ENCODE data around the gene P2RY8. TPM values are rescaled to one million over a fixed set of nuclear protein-coding genes. Genes with fewer than 3 reads are reported as not detected.
A peak's percentile ranks its signal among the peaks of the same experiment; 100 is the strongest.
"Not testable (repeated sequence)": the region's sequence is repeated elsewhere in the genome, so short reads cannot be mapped to it uniquely, and the experiment has no call there.

The P2RY8 gene
- total RNA-seq, 1 donor from 2014 or later = not detected

DNA sequence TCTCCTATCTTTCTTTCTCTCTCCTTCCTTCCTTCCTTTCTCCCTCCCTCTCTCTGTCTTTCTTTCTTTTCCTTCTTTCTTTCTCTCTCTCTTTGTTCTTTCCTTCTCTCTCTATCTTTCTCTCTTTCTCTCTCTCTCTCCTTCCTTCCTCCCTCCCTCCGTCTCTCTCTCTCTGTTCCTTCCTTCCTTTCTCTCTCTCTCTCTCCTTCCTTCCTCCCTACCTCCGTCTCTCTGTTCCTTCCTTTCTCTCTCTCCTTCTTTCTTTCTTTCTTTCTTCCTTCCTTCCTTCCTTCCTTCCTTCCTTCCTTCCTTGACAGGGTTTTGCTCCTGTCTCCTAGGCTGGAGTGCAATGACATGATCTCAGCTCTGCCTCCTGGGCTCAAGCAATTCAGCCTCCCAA is 24.2 kb upstream of the P2RY8 start:
- H3K27ac Mint-ChIP-seq (ENCODE audit: unreplicated experiment) = no peak overlapping the region
- no peaks in the 10 kb centered on the region for H3K4me1 Mint-ChIP-seq (ENCODE audit: unreplicated experiment)
- TF ChIP-seq, protein P1, sequence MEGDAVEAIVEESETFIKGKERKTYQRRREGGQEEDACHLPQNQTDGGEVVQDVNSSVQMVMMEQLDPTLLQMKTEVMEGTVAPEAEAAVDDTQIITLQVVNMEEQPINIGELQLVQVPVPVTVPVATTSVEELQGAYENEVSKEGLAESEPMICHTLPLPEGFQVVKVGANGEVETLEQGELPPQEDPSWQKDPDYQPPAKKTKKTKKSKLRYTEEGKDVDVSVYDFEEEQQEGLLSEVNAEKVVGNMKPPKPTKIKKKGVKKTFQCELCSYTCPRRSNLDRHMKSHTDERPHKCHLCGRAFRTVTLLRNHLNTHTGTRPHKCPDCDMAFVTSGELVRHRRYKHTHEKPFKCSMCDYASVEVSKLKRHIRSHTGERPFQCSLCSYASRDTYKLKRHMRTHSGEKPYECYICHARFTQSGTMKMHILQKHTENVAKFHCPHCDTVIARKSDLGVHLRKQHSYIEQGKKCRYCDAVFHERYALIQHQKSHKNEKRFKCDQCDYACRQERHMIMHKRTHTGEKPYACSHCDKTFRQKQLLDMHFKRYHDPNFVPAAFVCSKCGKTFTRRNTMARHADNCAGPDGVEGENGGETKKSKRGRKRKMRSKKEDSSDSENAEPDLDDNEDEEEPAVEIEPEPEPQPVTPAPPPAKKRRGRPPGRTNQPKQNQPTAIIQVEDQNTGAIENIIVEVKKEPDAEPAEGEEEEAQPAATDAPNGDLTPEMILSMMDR (IDR thresholded peaks at IDR 0.05) = no peak
- no peak for DNase-seq (ENCODE audit: extremely low spot score, unreplicated experiment)
- H3K27me3 Mint-ChIP-seq (ENCODE audit: unreplicated experiment) = peaks cover 5% of the 10 kb centered on the region
- H3K9me3 Mint-ChIP-seq (ENCODE audit: unreplicated experiment) = no peaks in the 10 kb centered on the region
- no peak overlapping the region for H3K4me3 Mint-ChIP-seq (ENCODE audit: unreplicated experiment)
- H3K36me3 Mint-ChIP-seq (ENCODE audit: unreplicated experiment) = no peaks in the 10 kb centered on the region

DNA sequence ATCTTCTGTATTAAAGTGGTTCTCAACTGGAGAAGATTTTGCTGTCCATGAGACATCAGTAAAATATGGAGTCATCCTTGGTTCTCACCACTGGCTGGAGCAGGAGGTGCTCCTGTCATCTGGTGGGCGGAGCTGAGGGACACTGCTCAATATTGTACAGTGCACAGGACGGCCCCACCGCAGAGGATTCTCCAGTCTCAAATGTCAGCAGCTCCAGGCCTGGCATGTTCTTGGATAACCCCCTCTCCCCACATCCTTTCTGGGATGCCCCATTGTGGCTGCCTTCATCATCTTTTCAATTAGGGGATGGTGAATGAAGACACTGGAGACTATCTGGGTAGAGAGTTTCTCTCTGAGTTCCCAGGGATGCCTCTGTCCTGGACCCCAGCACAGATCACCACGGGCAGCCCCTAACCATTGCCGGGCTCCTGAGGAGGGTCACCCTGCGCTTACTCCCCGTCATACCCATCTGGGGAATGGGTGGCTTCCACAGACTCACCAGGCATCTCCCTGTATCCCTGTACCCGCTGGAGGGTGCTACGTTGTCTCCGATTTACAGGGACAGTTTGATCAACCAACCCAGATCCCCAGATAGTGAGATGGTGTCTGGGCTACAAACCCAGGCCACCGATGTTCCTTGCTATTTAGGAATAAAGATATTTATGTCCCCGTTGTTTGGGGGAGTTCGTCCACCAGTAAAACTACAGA is 21.9 kb upstream of the P2RY8 start:
- TF ChIP-seq, protein P1 (IDR thresholded peaks at IDR 0.05) = no peak
- Mint-ChIP-seq H3K27ac (ENCODE audit: unreplicated experiment) (no peak overlapping the region), H3K27me3 (ENCODE audit: unreplicated experiment) (peaks cover 2% of the 10 kb centered on the region), H3K4me1 (ENCODE audit: unreplicated experiment) (no peaks in the 10 kb centered on the region), H3K9me3 (ENCODE audit: unreplicated experiment) (peaks cover 8% of the 10 kb centered on the region), H3K36me3 (ENCODE audit: unreplicated experiment) (no peaks in the 10 kb centered on the region), H3K4me3 (ENCODE audit: unreplicated experiment) (no peak overlapping the region)
- DNase-seq (ENCODE audit: extremely low spot score, unreplicated experiment) = peak; percentile 72

DNA sequence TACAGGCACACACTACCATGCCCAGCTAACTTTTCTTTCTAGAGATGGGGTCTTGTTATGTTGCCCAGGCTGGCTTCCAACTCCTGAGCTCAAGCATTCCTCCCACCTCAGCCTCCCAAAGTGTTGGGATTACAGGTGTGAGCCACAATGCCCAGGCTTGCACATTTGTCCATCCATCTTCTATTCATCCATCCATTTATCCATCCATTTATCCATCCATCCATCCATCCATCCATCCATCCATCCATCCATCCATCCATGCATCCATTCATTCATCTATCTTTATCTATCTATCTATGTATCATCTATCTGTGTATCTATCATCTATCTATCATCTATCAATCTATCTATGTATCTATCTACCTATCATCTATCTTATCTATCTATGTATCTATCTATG is 20.5 kb upstream of the P2RY8 start:
- H3K9me3 Mint-ChIP-seq (ENCODE audit: unreplicated experiment); H3K36me3 Mint-ChIP-seq (ENCODE audit: unreplicated experiment); H3K4me3 Mint-ChIP-seq (ENCODE audit: unreplicated experiment); H3K27ac Mint-ChIP-seq (ENCODE audit: unreplicated experiment); H3K4me1 Mint-ChIP-seq (ENCODE audit: unreplicated experiment); H3K27me3 Mint-ChIP-seq (ENCODE audit: unreplicated experiment): not testable (repeated sequence)
- peak; percentile 27 for DNase-seq (ENCODE audit: extremely low spot score, unreplicated experiment)

DNA sequence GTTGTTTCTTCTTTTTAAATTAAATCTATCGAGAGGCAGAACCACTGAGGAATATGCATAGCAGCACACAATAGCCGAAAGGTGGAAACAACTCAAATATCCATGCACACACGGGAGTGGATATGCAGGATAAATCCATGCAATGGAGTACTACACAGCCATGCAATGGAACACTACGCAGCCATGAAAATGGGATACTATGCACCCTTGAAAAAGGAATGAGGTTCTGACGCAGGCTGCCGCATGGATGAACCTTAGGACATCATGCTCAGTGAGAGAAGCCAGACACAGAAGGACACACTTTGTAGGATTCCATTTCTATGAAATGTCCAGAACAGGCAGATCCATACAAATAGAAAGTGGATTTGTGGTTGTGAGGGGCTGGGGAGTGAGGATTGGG is 18.4 kb upstream of the P2RY8 start:
- H3K9me3 Mint-ChIP-seq (ENCODE audit: unreplicated experiment) = peaks cover 8% of the 10 kb centered on the region
- TF ChIP-seq, protein P1 (IDR thresholded peaks at IDR 0.05) = no peak
- H3K27ac Mint-ChIP-seq (ENCODE audit: unreplicated experiment) = no peak overlapping the region
- no peaks in the 10 kb centered on the region for H3K27me3 Mint-ChIP-seq (ENCODE audit: unreplicated experiment)
- DNase-seq (ENCODE audit: extremely low spot score, unreplicated experiment) = peak; percentile 11
- H3K4me3 Mint-ChIP-seq (ENCODE audit: unreplicated experiment) = no peak overlapping the region
- H3K4me1 Mint-ChIP-seq (ENCODE audit: unreplicated experiment) = no peaks in the 10 kb centered on the region
- no peaks in the 10 kb centered on the region for H3K36me3 Mint-ChIP-seq (ENCODE audit: unreplicated experiment)

DNA sequence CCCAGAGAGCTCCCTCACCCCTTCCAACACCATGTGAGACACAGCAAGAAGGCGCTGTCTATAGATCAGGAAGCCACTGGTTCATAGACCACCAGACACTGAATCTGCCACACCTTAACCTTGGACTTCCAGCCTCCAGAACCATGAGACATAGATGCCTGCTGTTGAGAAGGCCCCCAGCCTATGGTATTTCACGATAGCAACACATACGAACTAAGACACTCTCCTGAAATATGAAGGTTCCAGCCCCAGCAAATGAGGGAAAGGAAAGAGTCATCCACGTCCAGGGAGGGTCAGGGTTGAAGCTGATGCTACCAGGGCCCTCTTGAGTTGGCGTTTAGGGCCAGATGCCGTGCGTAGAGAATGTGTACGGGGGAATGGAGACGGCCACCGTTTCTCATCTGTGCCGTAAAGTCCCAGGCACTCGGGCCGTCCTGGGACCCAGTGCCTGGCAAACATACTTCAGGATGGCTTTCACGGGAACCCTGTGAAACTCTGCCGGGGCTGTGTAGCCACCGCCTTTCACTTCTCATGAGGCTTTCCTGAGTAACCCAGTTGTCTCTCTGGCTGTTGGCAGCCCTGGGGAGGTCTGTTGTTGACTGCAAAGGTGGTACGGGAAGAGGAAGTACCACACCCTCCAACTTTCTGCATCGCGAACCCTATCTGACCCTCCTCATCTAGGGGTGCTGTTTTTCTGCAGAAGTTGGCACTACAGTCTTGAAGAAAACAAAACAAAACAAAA is 17.7 kb upstream of the P2RY8 start:
- no peaks in the 10 kb centered on the region for H3K27me3 Mint-ChIP-seq (ENCODE audit: unreplicated experiment)
- H3K27ac Mint-ChIP-seq (ENCODE audit: unreplicated experiment) = no peak overlapping the region
- no peaks in the 10 kb centered on the region for H3K4me1 Mint-ChIP-seq (ENCODE audit: unreplicated experiment)
- peaks cover 8% of the 10 kb centered on the region for H3K9me3 Mint-ChIP-seq (ENCODE audit: unreplicated experiment)
- TF ChIP-seq, protein P1 (IDR thresholded peaks at IDR 0.05) = no peak
- DNase-seq (ENCODE audit: extremely low spot score, unreplicated experiment) = peak; percentile 62
- no peaks in the 10 kb centered on the region for H3K36me3 Mint-ChIP-seq (ENCODE audit: unreplicated experiment)
- H3K4me3 Mint-ChIP-seq (ENCODE audit: unreplicated experiment) = no peak overlapping the region

Measured in osteocyte (in vitro differentiated cells).